Keratinocyte (primary cell): Measurements from ENCODE around the gene RNU6-8. TPM values are rescaled to one million over a fixed set of nuclear protein-coding genes. Genes with fewer than 3 reads are reported as not detected.

Source experiments
- DNase-seq: peaks from one replicate; pipeline ENCODE4 v3.0.0-alpha.2; 2011; ENCODE audit warnings: low read depth, missing footprints, low spot score
- FAIRE-seq: peaks from 2 replicates; lab custom pipeline; 2011; peaks lifted over from hg19 to GRCh38; lab: Jason Lieb, UNC
- H2AFZ ChIP-seq: 2 replicates; pipeline ENCODE4 v1.6.0; 2012; ENCODE audit warnings: low read length, control low read depth, inconsistent platforms; ENCODE audit not compliant: control insufficient read depth
- H3K27ac ChIP-seq: 2 replicates; pipeline ENCODE4 v1.5.1; 2011; ENCODE audit warnings: low read length; ENCODE audit not compliant: control insufficient read depth, insufficient read depth
- H3K27me3 ChIP-seq: 3 replicates; pipeline ENCODE4 v1.6.0; 2011; ENCODE audit warnings: low read length; ENCODE audit not compliant: control insufficient read depth, insufficient read depth; ENCODE audit errors: extremely low read depth
- H3K36me3 ChIP-seq, 2 experiments: 2 replicates in 1 of 2; 3 replicates in 1 of 2; pipeline ENCODE4 v1.5.1; 2011; ENCODE audit warnings: low read length in 2 of 2, mild to moderate bottlenecking in 1 of 2; ENCODE audit not compliant: control insufficient read depth in 2 of 2, insufficient read depth in 2 of 2; ENCODE audit errors: extremely low read depth in 1 of 2
- H3K4me1 ChIP-seq: 3 replicates; pipeline ENCODE4 v1.5.1; 2011; ENCODE audit warnings: low read length; ENCODE audit not compliant: control insufficient read depth, insufficient read depth; ENCODE audit errors: extremely low read depth
- H3K4me2 ChIP-seq: 3 replicates; pipeline ENCODE4 v1.6.0; 2011; ENCODE audit warnings: low read depth, low read length; ENCODE audit not compliant: control insufficient read depth, insufficient read depth; ENCODE audit errors: extremely low read depth
- H3K4me3 ChIP-seq, 3 experiments: fragments of 200-600 bp in 1 of 3; sonication (generic) in 1 of 3; 2 replicates in 2 of 3; 3 replicates in 1 of 3; pipeline ENCODE4 v1.5.1; 2011 to 2016; ENCODE audit warnings: low read length in 3 of 3, mild to moderate bottlenecking in 3 of 3, control low read depth in 2 of 3, inconsistent platforms in 1 of 3, low read depth in 1 of 3, mixed read lengths in 1 of 3, mixed run types in 1 of 3, moderate library complexity in 1 of 3; ENCODE audit not compliant: control insufficient read depth in 2 of 3, insufficient read depth in 2 of 3; ENCODE audit errors: extremely low read depth in 1 of 3
- H3K79me2 ChIP-seq: 2 replicates; pipeline ENCODE4 v1.6.0; 2012; ENCODE audit warnings: low read length; ENCODE audit not compliant: control insufficient read depth, insufficient read depth
- H3K9ac ChIP-seq: 3 replicates; pipeline ENCODE4 v1.6.0; 2011; ENCODE audit warnings: low read length; ENCODE audit not compliant: control insufficient read depth, insufficient read depth; ENCODE audit errors: extremely low read depth
- H3K9me1 ChIP-seq: 3 replicates; pipeline ENCODE4 v1.6.0; 2011; ENCODE audit warnings: low read length; ENCODE audit not compliant: control insufficient read depth, insufficient read depth; ENCODE audit errors: extremely low read depth
- H3K9me3 ChIP-seq: 2 replicates; pipeline ENCODE4 v1.5.1; 2012; ENCODE audit warnings: low read depth, low read length; ENCODE audit not compliant: control insufficient read depth
- H4K20me1 ChIP-seq: 3 replicates; pipeline ENCODE4 v1.6.0; 2011; ENCODE audit warnings: low read length; ENCODE audit not compliant: control insufficient read depth, insufficient read depth; ENCODE audit errors: extremely low read depth
- EZH2 ChIP-seq: IDR thresholded peaks from one replicate; pipeline ENCODE4 v1.6.1; 2012; ENCODE audit warnings: inconsistent platforms, mild to moderate bottlenecking, low read length, moderate library complexity
- dilution Hi-C: fragments of 300-500 bp; cut with MboI; formaldehyde crosslinking; loops from one replicate; pipeline ENCODE4 v1.7.0; 2020; ENCODE audit warnings: low sequenced_read_pairs; ENCODE audit not compliant: extremely low pct_ligation_motif_present
- polyA minus RNA-seq, 3 experiments: library from RNA; depleted of rRNA, polyadenylated mRNA; stranded (reverse); fragments of >200 nt; gene quantifications; 1 replicate in 1 of 3; 2 replicates in 1 of 3; 3 replicates in 1 of 3; pipeline ENCODE4 v1.2.3, GENCODE V29; 2011
- polyA plus RNA-seq, 5 experiments: library from polyadenylated mRNA; depleted of rRNA in 3 of 5; stranded (reverse) in 3 of 5; stranded (forward) in 1 of 5; unstranded in 1 of 5; fragments of >200 nt; gene quantifications; 1 replicate in 1 of 5; 2 replicates in 3 of 5; 3 replicates in 1 of 5; pipeline versions ENCODE4 v1.2.1 to v1.2.3, GENCODE V29; 2011 to 2012; ENCODE audit warnings: missing spikeins in 2 of 5, low read depth in 1 of 5, low replicate concordance in 1 of 5
- TF ChIP-seq, protein P1 (sequence below), 3 experiments: IDR thresholded peaks in 1 of 3; conservative IDR thresholded peaks in 1 of 3; optimal IDR thresholded peaks in 1 of 3; 2 replicates in 2 of 3; 3 replicates in 1 of 3; pipeline versions ENCODE3 to v1.5.1; 2011; ENCODE audit warnings: low read length in 3 of 3, mild to moderate bottlenecking in 3 of 3, moderate library complexity in 2 of 3, control low read depth in 1 of 3, inconsistent platforms in 1 of 3; ENCODE audit not compliant: insufficient read depth in 2 of 3; ENCODE audit errors: extremely low read depth in 1 of 3

Gene RNU6-8
- polyA plus RNA-seq (not detected in 3 replicates), polyA minus RNA-seq (not detected in 3 replicates)
- polyA plus RNA-seq (2011; ENCODE audit: low read depth), result not detected
- not detected in 2 replicates for polyA plus RNA-seq (2011; cell fraction: cytosol; rRNA removed)
- polyA plus RNA-seq (2011; cell fraction: nucleus; rRNA removed), result not detected in 2 replicates
- not detected in 2 replicates for polyA plus RNA-seq (2012; ENCODE audit: low replicate concordance)
- polyA minus RNA-seq (2011; cell fraction: cytosol; rRNA and poly(A)+ RNA removed), result not detected
- not detected in 2 replicates for polyA minus RNA-seq (2011; cell fraction: nucleus; rRNA and poly(A)+ RNA removed)

DNA sequence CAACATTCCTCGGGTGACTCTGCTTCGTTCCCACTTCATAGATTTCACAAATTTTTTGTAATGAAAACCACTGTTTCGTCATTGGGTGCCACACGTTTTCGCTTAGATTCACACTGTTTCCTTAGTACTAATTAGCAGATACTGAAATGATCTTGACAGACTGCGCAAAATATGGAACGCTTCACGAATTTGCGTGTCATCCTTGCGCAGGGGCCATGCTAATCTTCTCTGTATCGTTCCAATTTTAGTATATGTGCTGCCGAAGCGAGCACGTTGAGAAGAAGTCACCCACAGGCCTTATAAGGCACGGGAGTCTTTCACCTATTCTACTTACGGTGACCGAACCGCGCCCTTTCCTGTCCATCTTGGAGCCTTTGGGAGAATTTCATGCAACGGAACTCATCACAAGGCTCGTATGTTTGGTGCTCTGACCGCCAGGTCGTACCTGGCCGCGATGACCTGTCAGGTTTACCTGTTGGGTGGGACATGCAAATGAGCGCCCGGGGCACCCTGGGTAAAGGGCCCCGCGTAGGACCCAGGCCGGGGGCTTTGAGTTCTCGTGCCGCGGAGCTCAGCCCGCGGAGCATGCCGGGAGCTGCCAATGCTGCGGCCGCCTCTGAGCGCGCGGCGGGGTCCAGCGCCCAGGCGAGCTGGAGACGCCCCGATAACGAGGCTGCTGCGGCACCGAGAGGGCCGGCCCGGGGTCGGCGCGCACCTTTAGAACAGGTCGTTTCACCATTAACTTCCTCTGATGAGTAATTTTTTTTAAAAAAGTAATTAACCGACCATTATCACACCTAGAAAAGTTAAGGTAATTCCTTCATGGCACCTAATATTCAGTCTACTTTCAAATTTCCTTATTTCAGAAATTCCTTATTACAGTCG lies at the start of gene RNU6-8:
Gene RNU6-8, minus strand, starts transcription at position 272 of the 885 bp plus-strand sequence.
- Histone ChIP-seq H3K9me3 (no peaks in the 10 kb centered on the region), H2AFZ (peak within 1 kb of the TSS; percentile 98), H3K4me3 (peak within 1 kb of the TSS; percentile 47 to 87 (median 75)), H4K20me1 (no peaks in the 10 kb centered on the region), H3K27ac (peak within 1 kb of the TSS; percentile 93), H3K36me3 (no peaks in the 10 kb centered on the region), H3K79me2 (no peaks in the 10 kb centered on the region), H3K27me3 (no peaks in the 10 kb centered on the region), H3K9ac (peak within 1 kb of the TSS; percentile 94), H3K9me1 (peaks cover 2% of the 10 kb centered on the region), H3K4me1 (peaks cover 20% of the 10 kb centered on the region), H3K4me2 (peak within 1 kb of the TSS; percentile 97)
- dilution Hi-C loops, result no loop called here
- DNase-seq (peak; percentile 28), FAIRE-seq (peak; percentile 43)
- no peak for TF ChIP-seq EZH2
- TF ChIP-seq, protein P1, sequence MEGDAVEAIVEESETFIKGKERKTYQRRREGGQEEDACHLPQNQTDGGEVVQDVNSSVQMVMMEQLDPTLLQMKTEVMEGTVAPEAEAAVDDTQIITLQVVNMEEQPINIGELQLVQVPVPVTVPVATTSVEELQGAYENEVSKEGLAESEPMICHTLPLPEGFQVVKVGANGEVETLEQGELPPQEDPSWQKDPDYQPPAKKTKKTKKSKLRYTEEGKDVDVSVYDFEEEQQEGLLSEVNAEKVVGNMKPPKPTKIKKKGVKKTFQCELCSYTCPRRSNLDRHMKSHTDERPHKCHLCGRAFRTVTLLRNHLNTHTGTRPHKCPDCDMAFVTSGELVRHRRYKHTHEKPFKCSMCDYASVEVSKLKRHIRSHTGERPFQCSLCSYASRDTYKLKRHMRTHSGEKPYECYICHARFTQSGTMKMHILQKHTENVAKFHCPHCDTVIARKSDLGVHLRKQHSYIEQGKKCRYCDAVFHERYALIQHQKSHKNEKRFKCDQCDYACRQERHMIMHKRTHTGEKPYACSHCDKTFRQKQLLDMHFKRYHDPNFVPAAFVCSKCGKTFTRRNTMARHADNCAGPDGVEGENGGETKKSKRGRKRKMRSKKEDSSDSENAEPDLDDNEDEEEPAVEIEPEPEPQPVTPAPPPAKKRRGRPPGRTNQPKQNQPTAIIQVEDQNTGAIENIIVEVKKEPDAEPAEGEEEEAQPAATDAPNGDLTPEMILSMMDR (optimal IDR thresholded peaks at IDR 0.05 in 1 of 3, IDR thresholded peaks at IDR 0.05 in 1 of 3, conservative IDR thresholded peaks at IDR 0.05 in 1 of 3; ENCODE audit: extremely low read depth in 1 of 3, insufficient read depth in 2 of 3, low read length in 3 of 3), result no peak

DNA sequence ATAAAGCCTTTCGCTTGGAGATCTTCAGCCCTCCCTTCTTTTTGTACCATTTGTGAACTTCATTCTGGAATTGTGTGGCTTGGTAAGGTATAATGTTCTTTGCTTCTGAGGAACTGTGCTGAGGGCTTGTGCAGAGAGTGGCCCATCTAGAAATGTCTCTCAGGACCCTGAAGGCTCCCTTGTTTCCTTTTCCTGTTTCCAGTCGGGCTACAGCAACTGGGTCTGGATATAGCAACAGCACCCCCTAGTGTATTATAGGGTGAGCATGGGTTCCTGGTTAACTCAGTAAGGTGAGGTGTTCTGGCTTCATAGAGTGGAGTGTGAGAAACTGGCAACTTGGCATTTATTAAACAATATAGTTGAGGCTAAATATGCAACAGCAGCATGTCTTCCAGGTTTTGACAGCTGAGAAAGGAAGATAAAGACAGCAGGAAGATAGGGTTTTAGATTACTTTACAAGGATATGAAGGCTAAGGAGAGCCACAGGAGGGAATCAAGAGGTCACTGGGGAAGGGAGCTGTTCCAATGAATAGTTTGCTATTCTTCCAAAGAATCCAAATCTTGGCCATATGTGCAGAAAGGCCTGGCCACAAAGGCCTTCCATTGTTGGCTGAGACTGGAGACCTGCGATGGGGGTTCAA lies 49.1 kb upstream of the RNU6-8 start:
- Histone ChIP-seq H3K4me2 (no peak overlapping the region), H3K27ac (no peak overlapping the region), H3K9ac (no peak overlapping the region), H3K9me3 (no peaks in the 10 kb centered on the region), H3K79me2 (no peaks in the 10 kb centered on the region), H3K9me1 (no peaks in the 10 kb centered on the region), H3K27me3 (no peaks in the 10 kb centered on the region), H2AFZ (peak overlapping the region; percentile 91), H4K20me1 (no peaks in the 10 kb centered on the region), H3K36me3 (no peaks in the 10 kb centered on the region), H3K4me1 (peaks cover 20% of the 10 kb centered on the region), H3K4me3 (no peak overlapping the region)
- DNase-seq (no peak), FAIRE-seq (peak; percentile 83)
- TF ChIP-seq EZH2, result no peak
- TF ChIP-seq, protein P1 (optimal IDR thresholded peaks at IDR 0.05 in 1 of 3, IDR thresholded peaks at IDR 0.05 in 1 of 3, conservative IDR thresholded peaks at IDR 0.05 in 1 of 3; ENCODE audit: extremely low read depth in 1 of 3, insufficient read depth in 2 of 3, low read length in 3 of 3), result peak; percentile 77 to 95 (median 85)
- dilution Hi-C loops, result no loop called here
